ENCODE data around the gene SEMA5A. TPM values are rescaled to one million over a fixed set of nuclear protein-coding genes. Genes with fewer than 3 reads are reported as not detected.

Gene SEMA5A
- total RNA-seq, 6 experiments from 2014 or later = 54.2 to 69.7 (median 59.9) TPM

DNA sequence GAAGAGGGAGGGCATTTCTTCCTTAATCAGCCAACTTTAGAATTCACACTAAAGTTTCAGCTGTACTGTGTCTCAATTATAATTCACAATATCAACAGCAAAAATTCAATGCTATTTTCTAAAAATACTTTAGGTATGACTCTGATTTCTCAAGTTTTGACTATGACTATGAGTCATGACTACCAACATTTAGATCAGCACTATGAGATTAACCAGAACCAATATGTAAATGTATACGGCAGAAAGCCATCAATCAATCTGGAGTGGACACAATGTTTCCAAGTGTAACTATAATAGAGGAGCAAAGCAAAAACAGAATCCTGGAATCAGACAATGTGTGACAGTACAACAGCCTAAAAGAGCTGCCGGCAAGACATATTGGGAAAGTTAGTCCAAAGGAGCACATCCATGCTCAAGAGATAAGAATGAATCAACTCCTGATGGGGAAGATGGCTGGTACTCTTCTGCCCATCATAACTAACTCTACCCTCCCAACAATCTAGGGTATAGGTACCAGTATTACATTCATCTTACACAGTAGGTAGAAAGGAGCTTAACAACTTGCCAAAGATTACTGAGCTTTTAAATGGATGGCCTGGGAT, 294.4 kb downstream of the SEMA5A start:
- Mint-ChIP-seq H3K27me3 (ENCODE audit: insufficient read depth) (no peaks in the 10 kb centered on the region), H3K9me3 (no peaks in the 10 kb centered on the region), H3K4me3 (no peak overlapping the region), H3K36me3 (ENCODE audit: low read depth) (peaks cover 26% of the 10 kb centered on the region), H3K4me1 (ENCODE audit: low read depth) (peaks cover 58% of the 10 kb centered on the region), H3K27ac (peak overlapping the region; percentile 6; the same call in 1 of the 2 replicates)
- peak; percentile 15 for DNase-seq
- TF ChIP-seq, protein P1, sequence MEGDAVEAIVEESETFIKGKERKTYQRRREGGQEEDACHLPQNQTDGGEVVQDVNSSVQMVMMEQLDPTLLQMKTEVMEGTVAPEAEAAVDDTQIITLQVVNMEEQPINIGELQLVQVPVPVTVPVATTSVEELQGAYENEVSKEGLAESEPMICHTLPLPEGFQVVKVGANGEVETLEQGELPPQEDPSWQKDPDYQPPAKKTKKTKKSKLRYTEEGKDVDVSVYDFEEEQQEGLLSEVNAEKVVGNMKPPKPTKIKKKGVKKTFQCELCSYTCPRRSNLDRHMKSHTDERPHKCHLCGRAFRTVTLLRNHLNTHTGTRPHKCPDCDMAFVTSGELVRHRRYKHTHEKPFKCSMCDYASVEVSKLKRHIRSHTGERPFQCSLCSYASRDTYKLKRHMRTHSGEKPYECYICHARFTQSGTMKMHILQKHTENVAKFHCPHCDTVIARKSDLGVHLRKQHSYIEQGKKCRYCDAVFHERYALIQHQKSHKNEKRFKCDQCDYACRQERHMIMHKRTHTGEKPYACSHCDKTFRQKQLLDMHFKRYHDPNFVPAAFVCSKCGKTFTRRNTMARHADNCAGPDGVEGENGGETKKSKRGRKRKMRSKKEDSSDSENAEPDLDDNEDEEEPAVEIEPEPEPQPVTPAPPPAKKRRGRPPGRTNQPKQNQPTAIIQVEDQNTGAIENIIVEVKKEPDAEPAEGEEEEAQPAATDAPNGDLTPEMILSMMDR (IDR thresholded peaks at IDR 0.05) = no peak

DNA sequence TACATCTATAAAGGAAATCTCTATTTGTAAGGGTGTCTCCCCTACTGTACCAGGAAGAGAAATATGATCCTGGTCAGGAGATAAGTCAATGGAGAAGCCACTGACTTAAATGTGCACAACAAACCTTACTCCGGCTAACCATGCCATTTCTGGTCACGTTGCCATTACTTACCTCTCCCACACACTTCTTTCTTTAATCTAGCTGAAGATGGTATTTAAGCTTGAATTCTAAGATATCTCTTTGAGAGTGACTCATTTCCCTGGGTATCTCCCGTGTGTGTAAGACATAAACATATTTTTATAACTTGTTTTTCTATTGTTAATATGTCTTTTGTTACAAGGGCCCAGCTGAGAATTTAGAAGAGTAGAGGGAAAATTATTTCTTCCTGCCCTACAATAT, 296.6 kb downstream of the SEMA5A start:
- Mint-ChIP-seq H3K4me1 (ENCODE audit: low read depth) (peaks cover 56% of the 10 kb centered on the region), H3K4me3 (no peak overlapping the region), H3K27ac (no peak overlapping the region), H3K27me3 (ENCODE audit: insufficient read depth) (no peaks in the 10 kb centered on the region), H3K9me3 (no peaks in the 10 kb centered on the region), H3K36me3 (ENCODE audit: low read depth) (peaks cover 15% of the 10 kb centered on the region)
- TF ChIP-seq, protein P1 (IDR thresholded peaks at IDR 0.05) = no peak
- DNase-seq = no peak

DNA sequence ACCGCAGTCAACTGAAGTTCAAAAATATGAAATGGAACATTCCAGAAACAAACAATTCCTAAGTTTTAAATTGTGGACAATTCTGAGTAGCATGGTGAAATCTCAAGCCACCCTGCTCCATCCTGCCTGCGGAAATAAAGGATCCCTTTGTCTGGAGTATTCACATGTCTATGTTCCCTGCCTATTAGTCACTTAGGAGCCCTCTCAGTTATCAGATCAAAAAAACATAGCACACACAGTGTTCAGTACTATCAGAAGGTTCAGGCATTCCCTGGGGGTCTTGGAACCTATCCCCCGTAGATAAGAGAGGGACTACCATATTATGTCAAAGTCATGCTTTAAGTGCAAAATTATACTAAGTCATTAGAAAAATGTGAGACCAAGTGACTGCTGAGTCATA, 300.8 kb downstream of the SEMA5A start:
- Mint-ChIP-seq H3K4me3 (no peak overlapping the region), H3K27ac (peak overlapping the region; percentile 64), H3K4me1 (ENCODE audit: low read depth) (peaks cover 42% of the 10 kb centered on the region), H3K9me3 (no peaks in the 10 kb centered on the region), H3K27me3 (ENCODE audit: insufficient read depth) (no peaks in the 10 kb centered on the region), H3K36me3 (ENCODE audit: low read depth) (peaks cover 15% of the 10 kb centered on the region)
- no peak for DNase-seq
- TF ChIP-seq, protein P1 (IDR thresholded peaks at IDR 0.05) = no peak

DNA sequence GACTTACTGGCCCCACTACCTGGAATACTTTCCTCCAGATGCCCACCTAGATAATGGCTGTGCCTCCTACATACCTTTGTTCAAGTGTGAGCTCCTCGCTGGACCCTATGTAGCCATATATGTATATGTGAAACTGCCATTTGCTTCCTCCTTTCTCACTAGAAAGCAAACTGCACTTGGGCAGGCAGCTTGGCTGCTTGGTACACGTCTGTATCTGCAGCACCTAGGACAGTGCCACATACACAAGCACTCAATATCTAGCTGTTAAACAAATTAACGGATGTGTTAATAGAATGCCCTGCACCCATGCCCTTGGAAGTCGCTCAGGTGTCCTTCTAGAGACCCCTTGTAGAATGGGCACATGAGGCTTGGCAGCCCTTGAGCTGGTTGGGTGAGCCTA, 301.5 kb downstream of the SEMA5A start:
- no peak overlapping the region for H3K4me3 Mint-ChIP-seq
- no peaks in the 10 kb centered on the region for H3K9me3 Mint-ChIP-seq
- H3K27ac Mint-ChIP-seq = no peak overlapping the region
- TF ChIP-seq, protein P1 (IDR thresholded peaks at IDR 0.05) = no peak
- H3K4me1 Mint-ChIP-seq (ENCODE audit: low read depth) = peaks cover 42% of the 10 kb centered on the region
- no peak for DNase-seq
- H3K27me3 Mint-ChIP-seq (ENCODE audit: insufficient read depth) = no peaks in the 10 kb centered on the region
- peaks cover 10% of the 10 kb centered on the region for H3K36me3 Mint-ChIP-seq (ENCODE audit: low read depth)

DNA sequence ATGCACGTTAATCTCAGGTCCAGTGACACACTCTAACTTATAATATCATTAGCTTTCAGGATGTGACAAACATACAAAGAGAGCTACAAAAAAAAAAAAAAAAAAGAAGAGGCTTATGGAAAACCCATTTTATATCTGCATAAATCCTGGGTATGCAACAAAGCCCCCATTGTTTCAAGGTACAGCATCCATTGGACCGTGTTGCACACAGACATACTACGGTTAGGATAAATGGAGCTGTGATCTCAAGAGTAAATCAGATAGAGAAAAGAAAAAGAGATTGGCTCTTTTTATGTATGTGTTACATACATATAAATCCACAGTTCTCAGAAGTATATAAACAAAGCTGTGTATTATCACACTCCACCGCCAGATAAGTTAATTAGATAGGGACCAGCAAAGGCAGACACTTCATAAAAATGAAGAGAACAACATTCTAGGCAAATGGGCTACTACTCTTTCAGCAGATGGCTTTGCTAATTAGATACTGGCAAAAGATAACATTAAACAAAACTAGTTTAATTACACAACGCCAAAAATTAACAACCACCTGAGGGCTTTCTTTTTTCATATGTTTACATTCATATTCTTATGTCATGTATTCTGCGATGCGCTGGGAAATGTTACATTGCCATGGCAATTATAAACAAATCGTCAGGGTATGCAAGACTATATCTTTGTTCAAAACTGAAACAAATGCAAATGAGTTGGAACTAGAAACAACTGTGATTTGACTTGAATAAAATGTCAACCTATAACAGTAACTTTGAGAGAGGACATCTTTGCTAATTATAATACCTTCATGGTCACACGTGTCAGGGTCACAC, 304.2 kb downstream of the SEMA5A start:
- Mint-ChIP-seq H3K36me3 (ENCODE audit: low read depth) (no peaks in the 10 kb centered on the region; the same call in 1 of the 2 replicates), H3K9me3 (no peaks in the 10 kb centered on the region), H3K27ac (no peak overlapping the region), H3K27me3 (ENCODE audit: insufficient read depth) (no peaks in the 10 kb centered on the region), H3K4me1 (ENCODE audit: low read depth) (peaks cover 49% of the 10 kb centered on the region), H3K4me3 (no peak overlapping the region)
- no peak for DNase-seq
- TF ChIP-seq, protein P1 (IDR thresholded peaks at IDR 0.05) = no peak

Data from HFFc6 (cell line).